DOHH2 (cell line): ENCODE results near the gene GMDS.

Experiments
- CTCF ChIP-seq: fragments of 200-600 bp; sonication (generic); IDR thresholded peaks from one replicate; pipeline ENCODE4 v1.5.1; 2014; ENCODE audit warnings: antibody characterized with exemption, mild to moderate bottlenecking, low read depth, low read length; ENCODE audit not compliant: poor library complexity, severe bottlenecking
- EZH2phosphoT487 ChIP-seq: fragments of 200-600 bp; sonication (generic); IDR thresholded peaks from 2 replicates; pipeline ENCODE4 v1.6.1; 2017; ENCODE audit warnings: borderline replicate concordance, mild to moderate bottlenecking, antibody characterized with exemption, low read length, moderate library complexity, mixed read lengths

DNA sequence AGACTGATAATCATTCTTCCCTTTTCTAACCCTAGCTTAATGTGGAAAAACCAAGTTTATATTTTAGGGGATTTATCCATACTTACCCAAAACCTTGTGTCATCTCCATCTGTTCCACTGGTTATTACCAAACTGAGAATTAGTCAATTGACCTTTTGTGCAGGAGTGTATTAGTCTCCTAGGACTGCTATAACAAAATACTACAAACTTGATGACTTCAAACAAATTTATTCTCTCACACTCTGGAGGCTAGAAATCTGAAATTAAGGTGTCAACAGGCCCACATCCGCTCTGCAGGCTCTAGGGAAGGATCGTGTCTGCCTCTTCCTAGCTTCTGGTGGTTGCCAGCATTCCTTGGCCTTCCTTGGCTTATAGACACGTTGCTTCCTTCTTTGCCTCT is 12.7 kb upstream of the GMDS start:
- no peak for TF ChIP-seq CTCF
- no peak for TF ChIP-seq EZH2phosphoT487
